HG02870 (cell line): ENCODE data around the gene ACOXL.

ENCODE experiments used
- ATAC-seq: cut with Tn5 transposase; IDR thresholded peaks from one replicate; pipeline ENCODE4 v1.9.1; 2021; ENCODE audit warnings: mild to moderate bottlenecking, moderate library complexity; ENCODE audit not compliant: unreplicated experiment

The ACOXL gene

GRCh38 chr2:110751642-110752041 is 19.3 kb downstream of the ACOXL start:
- ATAC-seq = no peak

- ATAC-seq = no peak
These were observed 20.5 kb downstream of the ACOXL start for GRCh38 chr2:110752871-110753270.

- no peak for ATAC-seq
These were observed 23.2 kb downstream of the ACOXL start for GRCh38 chr2:110755491-110756078.

GRCh38 chr2:110759411-110759810 is 27.0 kb downstream of the ACOXL start:
- ATAC-seq = no peak

GRCh38 chr2:110764931-110765330 is 32.6 kb downstream of the ACOXL start:
- ATAC-seq = no peak

DNA sequence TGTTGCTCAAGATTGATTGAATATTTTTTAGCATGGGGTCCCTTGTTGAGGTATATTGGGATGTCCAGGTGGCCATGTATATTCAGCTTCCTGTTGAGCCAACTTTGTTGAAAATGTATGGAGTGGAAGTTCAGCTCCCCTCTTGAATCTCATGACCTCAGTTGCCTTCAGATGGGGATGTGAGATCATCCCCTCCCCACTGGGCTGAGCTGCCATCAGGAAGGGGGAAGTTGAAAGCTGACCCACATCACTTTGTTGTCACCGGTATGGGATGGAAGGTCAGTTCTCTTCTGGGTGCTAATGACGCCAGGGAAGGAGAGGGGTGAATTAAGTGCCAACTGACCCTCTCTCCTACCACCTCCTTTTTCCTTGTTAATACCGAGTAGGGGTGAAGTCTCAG is 33.9 kb downstream of the ACOXL start:
- no peak for ATAC-seq

GRCh38 chr2:110768591-110768990 is 36.2 kb downstream of the ACOXL start:
- ATAC-seq = no peak

GRCh38 chr2:110770404-110770958 is 38.1 kb downstream of the ACOXL start:
- no peak for ATAC-seq

GRCh38 chr2:110770959-110771431 is 38.6 kb downstream of the ACOXL start:
- ATAC-seq = no peak

DNA sequence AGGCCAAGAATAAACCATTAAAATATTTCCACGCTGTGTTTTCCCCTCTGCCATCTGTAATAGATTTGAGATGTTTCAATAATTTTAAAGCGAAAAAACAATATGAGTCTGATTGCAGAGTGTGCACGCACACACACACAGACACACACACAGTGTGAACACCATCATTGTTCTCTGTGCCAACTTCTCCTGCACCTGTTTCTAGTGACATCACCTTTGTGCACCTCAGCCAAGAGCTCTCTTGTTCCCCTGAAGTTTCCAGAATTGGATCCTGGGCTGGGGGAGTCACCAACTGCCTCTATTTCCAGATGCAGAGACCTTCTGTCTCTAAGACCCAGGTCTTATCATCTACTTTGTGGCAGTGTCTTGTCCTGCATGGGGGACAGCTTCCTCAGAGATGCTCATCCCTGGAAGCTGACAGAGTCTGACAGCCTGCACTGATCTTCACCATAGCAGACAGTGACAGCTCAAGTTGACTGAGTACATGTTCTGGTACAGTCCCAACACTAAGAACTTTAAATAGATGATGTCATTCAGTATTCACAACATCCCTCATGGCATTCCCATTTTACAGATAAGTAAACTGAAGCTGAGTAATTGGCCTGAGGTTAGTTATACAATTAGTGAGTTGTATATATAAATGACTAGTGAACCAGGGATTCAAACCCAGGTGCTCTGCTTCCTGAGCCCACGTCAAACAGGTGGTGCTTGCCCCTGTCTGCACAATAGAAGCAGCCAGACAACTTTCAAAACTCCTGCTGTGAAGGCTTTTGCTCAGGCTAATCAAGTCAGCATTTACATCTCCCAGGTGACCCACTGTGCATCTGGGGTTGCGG is 39.4 kb downstream of the ACOXL start:
- no peak for ATAC-seq

DNA sequence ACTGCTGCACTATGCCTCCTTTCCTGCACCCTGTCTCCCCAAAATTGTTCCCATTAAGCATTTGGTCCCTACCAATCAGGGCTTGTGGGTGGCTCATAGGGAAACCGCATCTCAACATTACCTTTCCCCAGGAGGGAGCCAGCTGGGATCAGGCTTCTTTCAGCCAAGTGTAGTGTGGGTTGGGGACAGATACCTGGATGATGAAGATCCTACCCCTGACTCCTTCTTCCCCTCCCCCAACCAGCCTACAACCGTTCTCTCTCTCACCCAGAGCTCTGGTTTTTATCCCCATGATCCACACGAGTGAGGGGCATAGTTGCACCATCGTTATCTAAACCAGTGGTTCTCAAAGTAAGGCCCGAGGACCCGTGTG is 40.0 kb downstream of the ACOXL start:
- ATAC-seq = no peak

- ATAC-seq = no peak
These were observed 41.1 kb downstream of the ACOXL start for GRCh38 chr2:110773401-110773921.

- ATAC-seq = no peak
These were observed 42.3 kb downstream of the ACOXL start for GRCh38 chr2:110774701-110775100.

GRCh38 chr2:110777531-110778311 is 45.3 kb downstream of the ACOXL start:
- no peak for ATAC-seq

DNA sequence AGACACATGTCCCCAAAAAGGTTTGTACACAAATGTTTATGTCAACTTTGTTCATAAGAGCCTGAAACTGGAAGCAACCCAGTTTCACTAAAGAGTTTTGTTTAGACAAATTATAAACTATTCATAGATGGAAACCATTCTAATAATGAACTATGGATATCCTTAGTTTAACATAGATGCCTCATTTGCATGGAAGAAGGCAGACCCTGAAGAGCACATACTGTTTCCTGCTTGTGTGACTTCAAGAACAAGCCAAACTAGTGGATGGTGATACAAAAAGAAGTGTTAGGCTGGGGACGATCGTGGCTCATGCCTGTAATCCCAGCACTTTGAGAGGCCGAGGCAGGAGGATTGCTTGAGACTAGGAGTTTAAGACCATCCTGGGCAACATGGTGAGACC is 48.1 kb downstream of the ACOXL start:
- no peak for ATAC-seq

- ATAC-seq = no peak
These were observed 51.0 kb downstream of the ACOXL start for GRCh38 chr2:110783196-110783873.

DNA sequence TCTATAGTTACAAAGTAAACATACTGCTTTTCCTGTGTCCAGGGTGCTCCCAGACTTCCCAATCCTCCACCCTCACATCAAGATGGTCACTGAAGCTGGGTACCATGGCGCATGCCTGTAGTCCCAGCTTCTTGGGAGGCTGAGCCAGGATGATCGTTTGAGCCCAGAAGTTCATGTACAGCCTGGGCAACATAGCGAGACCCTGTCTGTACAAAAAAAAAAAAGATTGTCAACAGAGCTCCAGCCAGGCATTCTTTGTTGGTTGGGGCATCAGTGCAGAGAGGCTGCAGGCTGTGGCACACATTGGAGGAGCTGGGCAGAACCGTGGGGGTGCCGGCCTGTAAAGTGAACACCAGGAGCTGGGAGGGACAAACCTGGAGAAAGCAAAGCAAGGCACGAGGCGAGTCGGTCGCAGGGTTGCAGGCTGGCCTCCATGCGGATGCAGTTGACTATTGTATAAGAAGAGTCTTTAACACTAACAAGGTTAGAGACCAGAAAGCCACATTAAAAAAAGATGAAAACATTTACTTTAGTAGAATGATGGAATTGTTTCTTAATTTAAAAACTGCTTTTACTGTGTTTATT is 51.8 kb downstream of the ACOXL start:
- no peak for ATAC-seq

DNA sequence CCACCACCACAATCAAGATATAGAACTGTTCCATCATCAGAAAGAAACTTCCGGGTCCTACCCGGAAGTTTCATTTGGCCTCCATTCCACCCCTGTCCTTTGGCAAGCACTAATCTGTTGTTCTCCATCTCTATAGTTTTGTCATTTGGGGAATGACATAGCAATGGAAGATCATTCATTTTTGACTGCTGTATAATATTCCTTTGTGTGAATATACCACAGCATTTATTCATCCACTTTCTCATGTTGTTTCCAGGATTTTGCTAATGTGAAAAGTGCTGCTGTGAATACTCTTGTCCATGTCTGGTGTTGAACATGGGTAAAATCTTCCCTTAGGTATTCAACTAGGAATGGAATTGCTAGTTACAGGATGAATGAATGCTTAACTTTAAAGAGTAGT is 53.1 kb downstream of the ACOXL start:
- no peak for ATAC-seq

DNA sequence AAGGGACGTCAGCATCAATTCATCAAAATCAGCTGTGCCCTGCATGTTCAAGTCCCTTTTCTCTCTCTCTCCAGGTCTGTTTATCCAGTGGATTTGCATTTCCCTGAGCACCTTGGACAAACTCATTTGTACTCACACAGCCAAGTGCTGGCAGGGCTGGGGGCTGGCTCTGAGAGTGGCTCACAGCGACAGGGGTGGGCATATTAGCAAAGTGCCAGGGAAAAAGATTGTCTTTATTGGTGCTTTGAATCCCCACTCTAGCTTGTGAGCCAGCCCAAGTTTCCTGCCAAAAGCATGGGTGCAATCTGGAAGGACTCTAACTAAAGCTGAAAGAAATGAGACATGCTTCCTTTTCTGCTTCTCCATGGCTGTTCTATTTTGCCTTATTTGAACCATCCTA is 56.6 kb downstream of the ACOXL start:
- ATAC-seq = no peak

DNA sequence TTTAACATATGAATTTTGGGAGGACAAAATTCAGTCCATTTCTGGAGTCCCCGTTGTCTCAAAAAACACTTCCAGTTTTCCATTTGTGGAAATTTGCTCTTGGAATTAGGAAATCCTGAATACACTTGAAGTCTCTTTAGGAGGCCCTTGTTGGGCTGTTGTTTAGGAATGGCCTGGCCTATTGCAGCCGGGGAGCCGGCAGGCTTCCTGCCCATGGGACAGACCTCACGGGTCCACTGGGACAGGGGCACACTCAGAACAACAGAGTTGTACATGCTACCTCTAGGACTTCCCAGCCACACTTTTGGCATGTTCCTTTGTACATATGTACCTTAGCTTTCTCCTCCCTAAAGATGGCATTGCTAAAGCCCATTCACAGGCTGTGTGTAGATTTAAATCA is 57.3 kb downstream of the ACOXL start:
- no peak for ATAC-seq
